Sigmoid colon (tissue), 4 donors: ENCODE measurements around the gene VEPH1.

ENCODE experiments used
- EP300 ChIP-seq, 4 donors: sonication (generic); formaldehyde crosslinking; IDR thresholded peaks; one replicate each; pipeline ENCODE4 v1.6.1; 2017; ENCODE audit warnings: antibody characterized with exemption in 4 of 4
- POLR2A ChIP-seq, 2 donors: fragments of 450-650 bp; IDR thresholded peaks; one replicate each; pipeline ENCODE4 v1.6.1; 2016; ENCODE audit warnings: antibody characterized with exemption in 2 of 2, mild to moderate bottlenecking in 2 of 2, moderate library complexity in 2 of 2
- TF ChIP-seq, protein P1 (sequence below), 4 experiments: fragments of 450-650 bp in 3 of 4; fragments of 200-600 bp in 1 of 4; IDR thresholded peaks; one replicate each; pipeline ENCODE4 v1.5.1; 2016 to 2019; ENCODE audit warnings: antibody characterized with exemption in 4 of 4, mild to moderate bottlenecking in 3 of 4, moderate library complexity in 2 of 4

DNA sequence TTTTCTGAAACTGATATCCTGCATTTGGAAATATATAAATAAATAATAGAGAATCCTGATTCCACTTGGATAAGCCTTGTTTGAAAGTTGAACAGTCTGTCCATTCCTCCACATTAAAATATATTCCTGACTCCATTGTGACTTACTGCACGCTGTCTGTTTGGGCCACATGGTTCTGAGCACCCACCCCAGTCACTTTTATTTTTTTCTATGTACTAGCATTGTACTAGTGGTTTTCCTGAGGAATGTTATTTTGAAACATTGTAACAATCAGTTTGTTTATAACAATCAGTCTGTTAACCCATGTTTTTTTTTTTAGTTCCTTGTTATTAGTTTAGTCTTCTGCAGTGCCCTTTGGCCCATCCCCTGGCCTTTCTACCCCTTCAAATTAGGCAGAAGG lies 255.8 kb downstream of the VEPH1 start:
- TF ChIP-seq, protein P1, sequence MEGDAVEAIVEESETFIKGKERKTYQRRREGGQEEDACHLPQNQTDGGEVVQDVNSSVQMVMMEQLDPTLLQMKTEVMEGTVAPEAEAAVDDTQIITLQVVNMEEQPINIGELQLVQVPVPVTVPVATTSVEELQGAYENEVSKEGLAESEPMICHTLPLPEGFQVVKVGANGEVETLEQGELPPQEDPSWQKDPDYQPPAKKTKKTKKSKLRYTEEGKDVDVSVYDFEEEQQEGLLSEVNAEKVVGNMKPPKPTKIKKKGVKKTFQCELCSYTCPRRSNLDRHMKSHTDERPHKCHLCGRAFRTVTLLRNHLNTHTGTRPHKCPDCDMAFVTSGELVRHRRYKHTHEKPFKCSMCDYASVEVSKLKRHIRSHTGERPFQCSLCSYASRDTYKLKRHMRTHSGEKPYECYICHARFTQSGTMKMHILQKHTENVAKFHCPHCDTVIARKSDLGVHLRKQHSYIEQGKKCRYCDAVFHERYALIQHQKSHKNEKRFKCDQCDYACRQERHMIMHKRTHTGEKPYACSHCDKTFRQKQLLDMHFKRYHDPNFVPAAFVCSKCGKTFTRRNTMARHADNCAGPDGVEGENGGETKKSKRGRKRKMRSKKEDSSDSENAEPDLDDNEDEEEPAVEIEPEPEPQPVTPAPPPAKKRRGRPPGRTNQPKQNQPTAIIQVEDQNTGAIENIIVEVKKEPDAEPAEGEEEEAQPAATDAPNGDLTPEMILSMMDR (IDR thresholded peaks at IDR 0.05): no peak
- TF ChIP-seq EP300 (IDR thresholded peaks at IDR 0.05): no peak
- TF ChIP-seq POLR2A (IDR thresholded peaks at IDR 0.05): no peak
